NCI-H1105 (cell line): Measurements from ENCODE around the gene ANHX.
"Not testable (repeated sequence)": the region's sequence is repeated elsewhere in the genome, so short reads cannot be mapped to it uniquely, and the experiment has no call there.

Source experiments
- DNase-seq: peaks from one replicate; lab custom pipeline; 2025; lab: John Stamatoyannopoulos, UW

Gene ANHX

DNA sequence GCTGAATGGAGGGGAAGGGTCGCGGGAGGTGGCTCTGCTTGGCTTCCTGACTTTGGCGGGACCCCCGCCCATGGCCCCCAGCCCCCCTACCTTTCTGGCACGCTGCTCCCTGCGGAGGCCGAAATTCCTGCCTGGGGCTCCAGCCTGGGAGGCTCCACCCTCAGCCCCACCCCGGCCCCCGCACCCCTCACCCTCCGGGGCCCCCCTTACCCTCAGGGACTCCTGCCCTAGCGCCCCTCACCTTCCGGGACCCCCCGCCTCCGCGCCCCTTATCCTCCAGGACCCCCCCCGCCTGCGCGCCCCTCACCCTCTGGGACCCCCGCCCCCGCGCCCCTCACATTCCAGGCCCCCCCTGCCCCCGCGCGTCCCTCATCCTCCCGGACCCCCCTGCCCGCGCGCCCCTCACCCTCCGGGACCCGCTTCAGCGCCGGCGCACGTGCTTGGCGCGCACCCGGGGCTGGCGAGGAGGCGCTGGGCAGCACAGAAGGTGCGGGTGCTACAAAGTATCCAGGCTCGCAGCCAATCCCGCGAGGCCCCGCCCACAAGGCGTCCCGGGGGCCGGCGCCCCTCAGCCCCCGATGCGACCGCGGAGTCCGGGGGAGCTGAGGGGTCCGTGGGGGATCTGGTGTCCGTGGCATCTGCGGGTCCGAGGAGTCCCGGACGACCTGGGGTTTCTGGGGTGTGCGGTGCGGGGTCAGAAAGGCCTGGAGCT, at the start of gene ANHX:
Gene ANHX, minus strand, starts transcription at position 477 of the 712 bp plus-strand sequence. CDS start 1,521 bp downstream, outside the sequence.
- no peak for DNase-seq

DNA sequence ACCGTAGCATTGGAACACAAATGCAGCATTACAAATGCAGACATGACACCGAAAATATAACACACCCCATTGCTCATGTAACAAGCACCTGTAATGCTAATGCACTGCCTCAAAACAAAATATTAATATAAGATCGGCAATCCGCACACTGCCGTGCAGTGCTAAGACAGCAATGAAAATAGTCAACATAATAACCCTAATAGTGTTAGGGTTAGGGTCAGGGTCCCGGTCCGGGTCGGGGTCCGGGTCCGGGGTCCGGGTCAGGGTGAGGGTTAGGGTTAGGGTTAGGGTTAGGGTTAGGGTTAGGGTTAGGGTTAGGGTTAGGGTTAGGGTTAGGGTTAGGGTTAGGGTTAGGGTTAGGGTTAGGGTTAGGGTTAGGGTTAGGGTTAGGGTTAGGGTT, 29.0 kb upstream of the ANHX start:
- not testable (repeated sequence) for DNase-seq

DNA sequence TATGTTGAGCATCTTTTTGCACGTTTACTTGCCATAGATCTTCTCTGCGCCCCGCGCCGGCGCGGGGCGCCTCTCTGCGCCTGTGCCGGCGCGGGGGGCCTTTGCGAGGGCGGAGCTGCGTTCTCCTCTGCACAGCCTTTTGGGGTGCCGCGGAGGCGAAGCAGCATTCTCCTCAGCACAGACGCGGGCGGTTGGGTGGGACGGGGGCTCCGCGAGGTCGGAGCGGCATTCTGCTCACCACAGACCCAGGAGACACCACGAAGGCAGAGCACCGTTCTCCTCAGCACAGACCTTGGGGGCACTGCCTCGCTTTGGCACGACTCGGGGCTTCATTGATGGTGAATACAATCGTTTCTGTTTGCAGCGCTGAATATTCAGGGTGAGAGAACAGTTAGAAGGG, 28.5 kb upstream of the ANHX start:
- DNase-seq: no peak

DNA sequence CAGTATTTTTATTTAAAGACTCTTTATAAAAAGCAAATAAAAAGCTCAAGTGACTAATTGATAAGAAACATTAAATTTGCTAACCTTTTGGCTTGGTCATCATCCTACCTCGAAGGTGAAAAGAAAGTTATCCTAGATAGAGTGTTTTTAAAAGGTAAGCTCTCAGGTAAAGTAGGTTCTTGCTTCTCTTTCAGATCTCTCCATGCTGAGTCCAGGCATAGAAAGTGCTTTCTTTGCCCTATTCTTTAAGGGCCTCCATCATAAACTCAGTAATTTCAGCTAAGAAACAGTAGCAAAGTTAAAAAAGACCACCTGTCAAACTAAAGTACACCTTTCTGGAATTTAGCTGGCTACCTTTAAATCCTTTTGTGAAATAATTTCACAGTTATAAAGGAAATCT, 20.6 kb upstream of the ANHX start:
- no peak for DNase-seq

DNA sequence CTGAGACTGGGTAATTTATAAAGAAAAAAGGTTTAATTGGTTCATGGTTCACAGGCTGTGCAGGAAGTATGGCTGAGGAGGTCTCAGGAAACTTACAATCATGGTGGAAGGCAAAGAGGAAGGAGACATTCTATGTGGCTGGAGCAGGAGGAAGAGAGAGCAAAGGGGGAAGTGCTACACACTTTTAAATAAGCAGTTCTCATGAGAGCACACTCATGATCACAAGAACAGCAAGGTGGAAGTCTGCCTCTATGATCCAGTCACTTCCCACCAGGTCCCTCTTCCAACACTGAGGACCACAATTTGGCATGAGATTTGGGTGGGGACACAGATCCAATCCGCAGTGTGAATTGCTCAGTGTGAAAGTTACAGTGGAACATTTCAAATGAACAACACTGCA, 20.2 kb upstream of the ANHX start:
- not testable (repeated sequence) for DNase-seq

DNA sequence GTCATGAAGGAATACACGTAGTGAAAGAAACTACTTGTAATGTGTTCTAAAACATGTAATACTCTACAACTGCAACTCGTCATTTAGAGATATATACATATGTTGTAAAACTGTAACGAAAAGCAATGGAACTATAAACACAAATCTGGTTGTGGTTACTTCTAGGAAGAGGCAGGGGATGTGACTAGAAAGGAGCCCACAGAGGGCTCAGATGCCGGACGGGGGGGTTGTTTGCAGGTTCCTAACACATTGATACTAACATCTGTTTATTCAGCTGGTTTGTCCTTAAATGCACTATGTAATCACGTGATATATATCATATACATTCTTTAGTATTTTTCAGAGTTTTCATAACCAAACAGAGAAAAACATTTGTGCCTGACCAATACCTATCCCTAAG, 16.1 kb upstream of the ANHX start:
- DNase-seq: no peak

DNA sequence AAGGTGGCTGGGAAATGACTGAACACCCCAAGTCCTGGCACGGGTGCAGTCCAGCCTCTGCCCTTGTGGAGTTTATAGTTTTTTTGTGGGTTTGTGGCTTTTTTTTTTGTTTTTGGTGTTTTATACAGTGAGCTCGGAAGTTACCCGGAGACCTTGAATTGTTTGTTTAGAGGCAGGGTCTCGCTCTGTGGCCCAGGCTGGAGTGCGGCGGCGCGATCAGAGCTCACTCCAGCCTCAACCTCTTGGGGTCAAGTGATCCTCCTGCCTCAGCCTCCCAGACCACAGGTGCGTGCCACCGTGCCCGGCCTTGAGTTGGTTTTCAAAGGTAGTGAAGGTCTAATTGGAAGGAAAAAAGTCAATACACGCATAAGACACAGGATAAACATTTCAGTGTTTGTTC, 879 bp upstream of the ANHX start:
- DNase-seq: no peak

DNA sequence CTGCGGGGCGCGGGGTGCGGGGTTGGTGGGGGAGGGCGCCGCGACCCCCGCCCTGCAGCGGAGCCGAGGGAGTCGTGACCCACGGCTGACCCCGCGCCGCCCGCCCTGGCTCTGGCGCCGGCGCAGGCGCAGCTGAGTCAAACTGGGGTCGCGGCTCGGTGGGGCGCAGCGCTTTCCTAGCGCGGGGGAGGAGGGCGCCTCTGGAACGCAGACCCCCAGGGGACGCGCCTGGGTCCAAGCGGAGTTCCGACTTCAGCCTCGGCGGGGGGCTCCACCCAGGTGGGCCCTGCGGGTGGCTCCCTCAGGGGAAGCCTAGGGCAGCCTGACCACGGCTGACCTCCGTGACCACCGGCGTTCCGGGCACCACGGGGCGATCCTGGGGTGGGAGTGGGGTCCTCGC, 467 bp upstream of the ANHX start:
- DNase-seq: no peak

DNA sequence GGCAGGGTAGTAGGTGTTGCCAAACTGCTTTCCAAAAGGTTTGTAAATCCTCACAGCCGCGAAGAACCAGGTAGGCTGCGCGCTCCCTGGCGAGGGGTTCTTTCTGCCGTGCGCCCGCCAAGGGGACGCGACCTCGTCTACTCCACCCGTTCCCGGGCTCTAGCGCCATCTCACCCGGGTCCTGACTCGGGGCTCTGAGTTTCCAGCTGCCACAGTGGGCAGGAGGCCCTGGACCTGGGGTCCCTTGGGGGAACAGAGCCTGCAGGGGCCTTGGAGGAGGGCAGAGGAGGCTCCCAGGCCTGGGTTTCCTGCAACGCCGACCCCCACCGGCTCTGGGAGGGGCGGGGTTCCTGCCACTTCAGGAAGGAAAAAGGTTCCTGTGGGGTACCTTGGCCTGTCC, 706 bp downstream of the ANHX start:
- no peak for DNase-seq

DNA sequence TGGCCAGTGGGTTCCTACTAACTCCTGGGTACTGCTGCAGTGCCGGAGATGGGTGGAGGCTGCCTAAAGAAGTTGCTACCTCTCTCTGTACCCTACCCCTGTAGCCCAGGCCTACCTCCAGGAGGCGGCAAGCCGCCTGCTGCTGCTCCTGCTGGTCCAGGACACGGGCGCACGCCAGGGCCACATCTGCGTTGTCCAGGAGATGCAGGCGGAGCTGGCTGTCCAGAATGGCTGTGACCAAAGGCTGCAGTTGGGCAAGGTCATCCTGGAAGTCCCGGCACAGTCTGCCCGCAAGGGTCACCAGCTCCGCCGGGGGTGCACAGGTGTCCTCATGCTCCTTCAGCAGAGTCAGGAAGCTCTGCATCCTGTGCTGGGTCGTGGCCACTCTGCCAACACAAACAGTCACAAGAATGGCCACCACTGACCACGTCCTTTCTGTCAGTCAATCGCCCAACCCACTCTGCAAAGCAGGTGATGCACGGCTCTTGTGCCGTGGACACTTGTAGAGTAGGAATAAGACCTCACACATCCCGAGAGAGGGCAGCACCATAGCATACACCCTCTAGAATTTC, 1.6 kb downstream of the ANHX start:
- no peak for DNase-seq

DNA sequence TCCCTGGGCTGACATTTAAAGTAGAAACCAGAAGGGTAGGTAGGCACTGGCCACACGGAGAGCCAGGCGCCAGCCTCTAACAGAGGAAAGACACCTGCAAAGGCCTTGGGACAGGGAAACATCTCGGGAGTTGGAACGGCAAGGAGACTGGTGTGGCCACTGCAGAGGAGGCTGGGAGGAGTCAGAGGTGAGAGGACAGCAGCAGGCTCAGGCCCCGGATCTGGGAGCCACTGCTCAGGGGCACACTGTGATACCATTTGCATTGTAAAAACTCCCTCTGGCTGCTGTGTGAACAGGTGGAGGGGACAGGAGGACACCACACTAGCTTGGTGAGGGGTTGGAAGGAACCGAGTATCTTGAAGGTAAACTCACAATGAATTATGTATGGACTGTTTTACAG, 2.7 kb downstream of the ANHX start:
- no peak for DNase-seq

DNA sequence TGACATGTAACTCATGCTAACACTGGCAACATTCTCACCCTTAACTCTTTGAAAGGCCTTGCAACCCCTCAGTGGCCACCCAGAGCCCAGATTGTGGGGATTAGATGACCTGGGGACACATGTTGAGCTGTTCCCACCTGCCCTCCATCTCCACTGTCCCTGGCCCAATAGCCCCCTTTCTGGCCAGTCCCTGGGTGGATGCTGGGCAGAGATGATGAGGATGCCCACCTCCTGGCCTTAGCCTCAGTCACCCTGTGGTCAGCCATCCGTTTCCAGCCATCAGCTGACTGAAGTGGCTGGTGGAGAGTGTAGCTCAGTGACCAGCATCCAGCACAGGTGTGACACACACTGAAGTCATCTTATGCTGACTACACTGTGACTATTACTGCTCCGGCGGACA, 4.7 kb downstream of the ANHX start:
- no peak for DNase-seq

DNA sequence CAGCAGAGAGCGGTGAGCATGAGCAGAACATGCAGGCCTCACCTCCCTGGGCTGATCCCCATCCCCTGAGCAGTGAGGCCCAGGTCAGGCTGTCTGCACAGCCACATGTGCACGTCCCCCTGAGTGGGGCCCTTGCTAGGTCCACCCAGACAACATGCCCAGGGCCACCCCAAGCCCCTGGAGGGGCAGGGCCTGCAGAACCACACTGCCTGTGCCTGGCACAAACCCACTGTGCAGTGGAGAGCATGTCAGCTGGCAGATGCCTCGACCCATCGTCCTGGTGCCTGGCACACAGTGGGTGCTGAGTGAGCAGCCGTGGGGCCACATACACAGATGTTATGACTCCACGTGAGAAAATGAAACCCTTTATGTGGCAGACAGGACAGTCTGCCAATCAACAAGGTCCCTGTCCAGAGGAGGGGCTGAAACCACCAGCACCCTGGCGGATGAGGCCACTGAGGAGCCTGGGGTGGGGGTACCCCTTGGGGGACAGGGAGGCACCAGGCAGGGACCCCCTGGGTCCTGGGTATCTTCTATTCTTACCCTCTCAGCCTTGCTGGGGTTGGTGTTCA, 8.3 kb downstream of the ANHX start:
- DNase-seq: no peak

DNA sequence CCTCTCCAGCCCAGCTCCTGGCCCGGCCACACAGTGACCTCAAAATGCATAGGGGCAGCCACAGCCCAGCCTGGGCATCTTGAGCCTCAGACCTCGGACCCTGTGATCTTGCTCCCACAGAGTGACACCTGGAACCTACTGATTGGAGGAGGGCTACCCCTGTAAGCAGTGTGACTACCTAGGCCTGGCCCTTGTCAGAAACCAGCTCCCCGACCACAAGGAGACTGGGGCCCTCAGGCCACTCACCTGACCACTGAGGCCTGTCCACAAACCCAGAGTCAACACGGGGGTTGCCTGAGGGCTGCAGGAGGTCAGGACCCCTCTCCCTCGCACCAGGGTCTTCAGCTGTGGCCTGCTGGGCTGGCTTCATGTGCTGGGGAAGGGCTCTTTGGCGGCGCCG, 9.0 kb downstream of the ANHX start:
- no peak for DNase-seq

DNA sequence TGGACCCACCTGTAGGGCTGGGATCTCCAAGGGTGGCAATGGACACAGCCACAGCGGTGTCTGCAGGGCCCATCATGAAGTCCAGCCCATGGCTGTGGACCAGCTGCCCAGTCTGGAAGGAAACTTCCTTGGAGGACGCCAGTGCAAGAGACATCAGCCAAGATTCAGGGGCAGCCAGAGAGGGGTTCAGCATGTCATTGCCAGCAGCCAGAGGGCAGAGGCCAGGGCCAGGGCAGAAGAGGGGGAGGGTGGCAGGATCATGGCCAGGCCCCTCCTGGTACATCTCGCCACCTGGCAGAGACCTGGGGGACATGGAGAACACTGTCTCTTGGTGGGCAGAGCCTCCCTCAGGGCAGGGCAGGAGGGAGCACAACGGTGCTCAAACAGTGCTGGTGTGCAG, 10.2 kb downstream of the ANHX start:
- no peak for DNase-seq

DNA sequence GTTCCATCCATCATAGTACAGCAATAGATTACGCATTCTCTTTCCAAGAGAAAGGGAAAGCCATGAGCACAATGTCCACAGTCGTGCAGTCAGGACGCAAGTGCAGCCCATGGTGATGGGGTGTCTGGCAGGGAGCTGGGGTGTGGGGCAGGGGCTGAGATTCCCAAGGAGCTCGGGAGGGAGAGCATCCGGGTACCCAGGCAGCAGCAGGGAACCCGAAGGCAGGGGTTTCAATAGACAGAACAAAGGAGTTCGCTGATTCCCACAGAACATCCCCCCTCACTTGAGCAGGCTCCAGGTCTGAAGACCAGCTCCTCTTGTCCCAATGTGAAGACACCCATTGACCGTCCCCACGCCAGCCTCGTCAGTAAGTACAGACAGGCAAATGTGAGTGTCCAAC, 13.5 kb downstream of the ANHX start:
- no peak for DNase-seq

DNA sequence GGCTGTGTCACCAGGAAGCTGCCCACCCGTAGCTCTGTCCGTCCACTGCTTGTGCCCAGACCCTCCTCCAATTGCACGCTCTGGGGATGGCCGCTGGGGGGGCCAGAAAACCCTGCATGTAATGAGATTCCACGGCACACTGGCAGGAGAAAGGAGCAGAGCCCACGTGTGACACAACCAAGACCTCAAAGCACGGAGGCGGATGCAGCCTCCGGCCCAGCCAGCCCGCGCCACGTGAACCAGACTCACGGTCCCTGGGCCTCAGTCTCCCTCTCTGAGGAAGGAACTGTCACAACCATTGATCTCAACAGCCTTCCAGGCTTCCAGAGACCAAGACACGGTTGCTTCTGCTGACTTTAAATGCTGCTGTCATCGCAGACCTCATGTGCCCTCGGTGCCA, 14.4 kb downstream of the ANHX start:
- no peak for DNase-seq

DNA sequence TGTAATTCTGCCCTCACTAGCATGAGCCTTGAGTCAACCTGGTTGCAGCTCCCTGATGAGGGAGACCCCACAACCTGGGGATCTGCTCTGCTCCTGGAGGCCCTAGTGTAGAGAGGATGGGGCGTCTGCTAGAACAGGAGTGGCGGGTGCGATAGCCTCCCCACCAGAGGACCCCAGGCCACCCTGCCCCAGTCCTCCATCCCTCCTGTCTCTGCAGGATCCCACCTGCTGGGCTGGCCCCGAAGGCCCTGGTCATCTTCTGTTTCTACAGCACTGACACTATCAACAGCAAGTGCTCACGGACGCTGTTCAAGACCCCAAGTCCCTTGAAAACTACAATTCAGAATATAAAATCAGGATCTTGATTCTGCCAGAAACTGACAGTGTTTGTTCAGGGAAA, 15.2 kb downstream of the ANHX start:
- DNase-seq: no peak

DNA sequence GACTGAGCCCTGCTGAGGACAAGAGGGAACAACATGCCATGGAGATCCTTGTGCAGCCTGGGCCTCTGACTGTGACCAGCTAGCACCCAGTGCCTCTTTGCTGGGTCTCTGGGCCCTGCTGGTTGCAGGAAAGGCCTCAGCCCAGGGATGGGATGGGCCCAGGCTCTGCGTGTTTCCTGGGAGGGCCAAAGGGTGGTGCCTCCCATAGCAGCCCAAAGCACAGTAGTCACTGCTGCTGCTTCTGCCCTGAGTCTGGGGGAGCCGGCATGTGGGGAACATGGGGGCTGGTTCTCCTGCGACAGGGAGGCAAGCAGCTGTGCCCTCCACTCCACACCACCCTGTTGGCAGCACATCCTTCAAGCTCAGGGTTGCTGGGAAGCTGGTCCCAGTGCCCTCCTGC, 18.5 kb downstream of the ANHX start:
- DNase-seq: no peak

DNA sequence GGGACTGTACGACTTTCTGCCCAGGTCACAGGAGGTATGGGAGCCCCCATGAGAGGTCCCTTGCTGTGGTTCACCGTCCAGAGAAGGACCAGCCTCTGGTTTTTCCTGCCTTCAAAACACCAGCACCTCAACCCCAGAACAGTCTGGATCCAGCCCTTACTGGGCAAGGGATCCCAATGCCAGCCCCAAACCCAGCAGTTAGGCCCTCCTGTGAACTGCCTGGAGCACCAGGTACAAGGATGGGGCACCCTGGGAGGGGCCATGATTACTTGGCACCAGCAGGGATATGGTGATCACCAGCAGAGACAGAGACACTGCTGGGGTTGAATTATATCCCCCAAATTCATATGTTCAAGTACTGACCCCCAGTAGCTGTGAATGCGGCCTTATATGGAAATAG, 20.0 kb downstream of the ANHX start:
- no peak for DNase-seq

DNA sequence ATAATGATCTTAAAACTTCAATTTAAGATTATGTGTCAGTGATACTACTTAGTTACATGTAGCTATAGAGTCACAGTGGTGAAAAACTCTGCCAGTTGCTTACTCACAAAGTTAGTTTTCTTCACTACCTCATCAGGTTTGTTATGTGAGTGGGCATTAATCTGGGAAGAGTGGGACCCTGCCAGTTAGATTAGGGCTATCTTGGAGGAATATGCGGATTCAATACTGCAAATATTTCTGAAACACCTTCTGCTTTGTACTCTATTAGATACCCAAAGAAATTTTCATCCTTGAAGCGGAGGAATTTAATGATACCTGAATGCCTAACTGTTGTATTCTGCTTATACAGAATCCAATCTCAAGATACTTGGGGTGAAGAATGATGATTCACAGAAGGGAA, 29.3 kb downstream of the ANHX start:
- no peak for DNase-seq

DNA sequence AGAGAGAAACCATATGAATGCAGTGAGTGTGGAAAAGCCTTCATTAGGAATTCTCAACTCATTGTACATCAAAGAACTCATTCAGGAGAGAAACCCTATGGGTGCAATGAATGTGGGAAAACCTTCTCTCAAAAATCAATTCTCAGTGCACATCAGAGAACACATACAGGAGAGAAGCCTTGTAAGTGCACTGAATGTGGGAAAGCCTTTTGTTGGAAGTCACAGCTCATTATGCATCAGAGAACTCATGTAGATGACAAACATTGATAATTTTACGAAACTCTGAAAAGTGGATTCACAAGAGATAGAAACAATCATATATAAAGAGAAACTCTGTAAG, 31.4 kb downstream of the ANHX start:
- no peak for DNase-seq

DNA sequence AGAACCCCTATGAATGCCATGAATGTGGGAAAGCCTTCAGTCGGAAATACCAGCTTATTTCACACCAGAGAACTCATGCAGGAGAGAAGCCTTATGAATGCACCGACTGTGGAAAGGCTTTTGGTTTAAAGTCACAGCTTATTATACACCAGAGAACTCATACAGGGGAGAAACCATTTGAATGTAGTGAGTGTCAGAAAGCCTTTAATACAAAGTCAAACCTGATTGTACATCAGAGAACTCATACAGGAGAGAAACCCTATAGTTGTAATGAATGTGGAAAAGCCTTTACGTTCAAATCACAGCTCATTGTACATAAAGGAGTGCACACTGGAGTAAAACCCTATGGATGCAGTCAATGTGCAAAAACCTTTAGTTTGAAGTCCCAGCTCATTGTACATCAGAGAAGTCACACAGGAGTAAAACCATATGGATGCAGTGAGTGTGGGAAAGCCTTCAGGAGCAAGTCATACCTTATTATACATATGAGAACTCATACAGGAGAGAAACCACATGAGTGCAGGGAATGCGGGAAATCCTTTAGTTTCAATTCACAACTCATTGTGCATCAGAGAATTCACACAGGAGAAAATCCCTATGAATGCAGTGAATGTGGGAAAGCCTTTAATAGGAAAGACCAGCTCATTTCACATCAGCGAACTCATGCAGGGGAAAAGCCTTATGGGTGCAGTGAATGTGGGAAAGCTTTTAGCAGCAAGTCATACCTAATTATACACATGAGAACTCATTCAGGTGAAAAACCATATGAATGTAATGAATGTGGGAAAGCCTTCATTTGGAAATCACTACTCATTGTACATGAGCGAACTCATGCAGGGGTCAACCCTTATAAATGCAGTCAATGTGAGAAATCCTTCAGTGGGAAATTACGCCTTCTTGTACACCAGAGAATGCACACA, 32.1 kb downstream of the ANHX start:
- no peak for DNase-seq
